Loucy (cell line): ENCODE data around the gene SLIT1.

Source experiments
- CTCF ChIP-seq: fragments of 200-600 bp; sonication (generic); conservative IDR thresholded peaks from 2 replicates; pipeline ENCODE4 v1.5.1; 2014; ENCODE audit warnings: mild to moderate bottlenecking, antibody characterized with exemption, low read length
- EZH2phosphoT487 ChIP-seq: fragments of 200-600 bp; IDR thresholded peaks from 2 replicates; pipeline ENCODE4 v1.6.1; 2018; ENCODE audit warnings: antibody characterized with exemption, mild to moderate bottlenecking, moderate library complexity, borderline replicate concordance

- TF ChIP-seq CTCF (peak; percentile 97), EZH2phosphoT487 (no peak)
Observed at GRCh38 chr10:97210543-97210960, 24.8 kb upstream of the SLIT1 start.
